Transverse colon (tissue), 4 donors: ENCODE results near the gene NFASC. TPM values are rescaled to one million over a fixed set of nuclear protein-coding genes. Genes with fewer than 3 reads are reported as not detected.

Experiments
- DNase-seq: peaks from one replicate; pipeline ENCODE4 v3.0.0-alpha.2; 2019
- H3K27ac ChIP-seq, 4 donors: fragments of 200-600 bp; sonication (generic); 2 replicates each; pipeline ENCODE4 v1.5.1; 2016 to 2018; ENCODE audit warnings: inconsistent platforms in 4 of 4
- H3K27me3 ChIP-seq: fragments of 200-600 bp; sonication (generic); 2 replicates; pipeline ENCODE4 v1.5.1; 2017; ENCODE audit warnings: inconsistent platforms
- H3K36me3 ChIP-seq, 4 donors: fragments of 200-600 bp; sonication (generic); 2 replicates each; pipeline ENCODE4 v1.5.1; 2017 to 2019; ENCODE audit warnings: inconsistent platforms in 4 of 4
- H3K4me1 ChIP-seq, 4 donors: fragments of 200-600 bp; sonication (generic); 2 replicates each; pipeline ENCODE4 v1.5.1; 2017 to 2020; ENCODE audit warnings: inconsistent platforms in 4 of 4
- H3K4me3 ChIP-seq, 4 donors: fragments of 200-600 bp; sonication (generic); 1 replicate in 1 of 4; 2 replicates in 3 of 4; pipeline versions ENCODE4 v1.5.1 to v1.6.1; 2017 to 2019; ENCODE audit warnings: inconsistent platforms in 4 of 4
- H3K9me3 ChIP-seq, 2 donors: fragments of 200-600 bp; sonication (generic); 2 replicates each; pipeline ENCODE4 v1.5.1; 2017 to 2019; ENCODE audit warnings: inconsistent platforms in 2 of 2
- EP300 ChIP-seq: sonication (generic); formaldehyde crosslinking; IDR thresholded peaks from one replicate; pipeline ENCODE4 v1.6.1; 2017; ENCODE audit warnings: antibody characterized with exemption, low read depth
- POLR2A ChIP-seq: fragments of 450-650 bp; IDR thresholded peaks from one replicate; pipeline ENCODE4 v1.6.1; 2016; ENCODE audit warnings: antibody characterized with exemption, mild to moderate bottlenecking, moderate library complexity
- POLR2AphosphoS5 ChIP-seq, 3 donors: sonication (generic); formaldehyde crosslinking; IDR thresholded peaks; one replicate each; pipeline ENCODE4 v1.6.1; 2016; ENCODE audit warnings: antibody characterized with exemption in 3 of 3
- WGBS, 2 donors: methylation state at CpG; one replicate each; pipeline ENCODE4 v1.1.5; 2018; ENCODE audit warnings: low coverage in 1 of 2; 5-methylcytosine and 5-hydroxymethylcytosine counted together
- in situ Hi-C, 4 donors: fragments of 200-750 bp; cut with MboI; loops; one replicate each; pipeline versions ENCODE4 v1.15.0 to v1.15.1; 2017; ENCODE audit warnings: low sequenced_read_pairs in 3 of 4, low pct_ligation_motif_present in 1 of 4, low pct_unique_long_range_greater_than_20kb in 1 of 4
- intact Hi-C: fragments of 100-400 bp; cut with DNase I; formaldehyde crosslinking; loops from one replicate; pipeline ENCODE4 v1.15.1; 2023; ENCODE audit warnings: low total_unique reads
- total RNA-seq, 4 donors: library from RNA; depleted of rRNA; stranded (reverse); fragments of >200 nt; gene quantifications; one replicate each; pipeline ENCODE4 v1.1.0, GENCODE V29; 2016
- TF ChIP-seq, protein P1 (sequence below), 5 experiments: fragments of 200-600 bp in 3 of 5; fragments of 450-650 bp in 2 of 5; sonication (generic) in 3 of 5; IDR thresholded peaks; 1 replicate in 2 of 5; 2 replicates in 3 of 5; pipeline ENCODE4 v1.5.1; 2016 to 2017; ENCODE audit warnings: antibody characterized with exemption in 5 of 5, inconsistent platforms in 3 of 5, mild to moderate bottlenecking in 2 of 5, moderate library complexity in 1 of 5

NFASC gene
- total RNA-seq, 4 donors from 2014 or later: 11.3 to 48.8 (median 13.4) TPM

DNA sequence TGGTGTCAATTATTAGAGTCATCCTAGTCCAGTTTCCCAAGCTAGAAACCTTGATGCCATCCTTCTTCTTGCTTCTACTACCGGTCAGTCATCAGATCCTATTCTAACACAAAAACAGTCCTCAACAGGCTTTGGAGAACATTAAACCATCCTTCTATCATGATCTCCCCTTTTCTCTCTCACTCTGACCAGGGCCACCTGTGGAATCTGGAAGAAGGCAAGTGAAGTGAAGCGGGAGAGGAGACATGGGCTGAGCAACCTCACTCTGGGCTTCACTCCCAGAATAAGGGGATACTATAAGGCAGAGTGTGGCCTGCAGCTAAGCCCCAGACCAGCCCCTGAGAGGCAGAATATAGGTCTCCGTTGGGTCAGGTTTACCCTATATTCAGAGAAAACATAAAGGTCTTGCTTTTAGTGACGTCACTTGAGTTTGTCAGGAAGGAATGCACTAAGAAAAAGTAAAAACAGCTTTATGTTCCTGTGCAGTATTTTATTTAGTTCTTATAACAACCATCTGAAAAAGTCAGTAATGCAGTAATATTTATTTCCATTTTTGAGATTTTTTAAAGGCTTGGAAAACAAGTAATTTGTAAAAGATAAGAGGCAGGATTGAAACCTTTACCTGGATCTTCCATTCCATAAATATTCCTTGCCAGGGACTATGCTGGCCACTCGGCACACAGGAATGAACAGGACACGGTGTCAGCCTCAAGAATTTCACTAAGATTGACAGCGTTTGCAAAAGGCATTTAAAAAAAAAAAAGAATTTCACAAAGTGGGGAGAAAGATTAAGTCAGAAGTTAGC is 61.3 kb downstream of the NFASC start:
- Histone ChIP-seq H3K4me3 (no peak overlapping the region), H3K9me3 (no peaks in the 10 kb centered on the region), H3K36me3 (no peaks in the 10 kb centered on the region), H3K27me3 (no peaks in the 10 kb centered on the region), H3K27ac (no peak overlapping the region), H3K4me1 (no peaks in the 10 kb centered on the region)
- no peak for TF ChIP-seq POLR2AphosphoS5 (IDR thresholded peaks at IDR 0.05)
- TF ChIP-seq, protein P1, sequence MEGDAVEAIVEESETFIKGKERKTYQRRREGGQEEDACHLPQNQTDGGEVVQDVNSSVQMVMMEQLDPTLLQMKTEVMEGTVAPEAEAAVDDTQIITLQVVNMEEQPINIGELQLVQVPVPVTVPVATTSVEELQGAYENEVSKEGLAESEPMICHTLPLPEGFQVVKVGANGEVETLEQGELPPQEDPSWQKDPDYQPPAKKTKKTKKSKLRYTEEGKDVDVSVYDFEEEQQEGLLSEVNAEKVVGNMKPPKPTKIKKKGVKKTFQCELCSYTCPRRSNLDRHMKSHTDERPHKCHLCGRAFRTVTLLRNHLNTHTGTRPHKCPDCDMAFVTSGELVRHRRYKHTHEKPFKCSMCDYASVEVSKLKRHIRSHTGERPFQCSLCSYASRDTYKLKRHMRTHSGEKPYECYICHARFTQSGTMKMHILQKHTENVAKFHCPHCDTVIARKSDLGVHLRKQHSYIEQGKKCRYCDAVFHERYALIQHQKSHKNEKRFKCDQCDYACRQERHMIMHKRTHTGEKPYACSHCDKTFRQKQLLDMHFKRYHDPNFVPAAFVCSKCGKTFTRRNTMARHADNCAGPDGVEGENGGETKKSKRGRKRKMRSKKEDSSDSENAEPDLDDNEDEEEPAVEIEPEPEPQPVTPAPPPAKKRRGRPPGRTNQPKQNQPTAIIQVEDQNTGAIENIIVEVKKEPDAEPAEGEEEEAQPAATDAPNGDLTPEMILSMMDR (IDR thresholded peaks at IDR 0.05): no peak
- TF ChIP-seq POLR2A: no peak
- no peak for TF ChIP-seq EP300
- in situ Hi-C loops: loop anchor here in 3 of 4 donors (25.0 kb wide), 2 partner anchors 120 to 370 kb away; no protein-coding TSS in a partner anchor
- intact Hi-C loops: no loop called here
- WGBS, 2 donors: 88 to 89% methylated on average over 7 of the region's 7 CpGs
- no peak for DNase-seq

GRCh38 chr1:204932573-204932909 is 61.9 kb downstream of the NFASC start:
- H3K27me3 ChIP-seq: no peaks in the 10 kb centered on the region
- no peak for DNase-seq
- in situ Hi-C loops (loop anchor here in 3 of 4 donors (25.0 kb wide), 2 partner anchors 120 to 370 kb away; no protein-coding TSS in a partner anchor), intact Hi-C loops (no loop called here)
- no peaks in the 10 kb centered on the region for H3K4me1 ChIP-seq
- TF ChIP-seq, protein P1 (IDR thresholded peaks at IDR 0.05): no peak
- TF ChIP-seq POLR2A (no peak), EP300 (no peak), POLR2AphosphoS5 (IDR thresholded peaks at IDR 0.05) (no peak)
- WGBS, 2 donors: 79 to 90% methylated on average over 6 to 7 of the region's 7 CpGs
- H3K9me3 ChIP-seq: no peaks in the 10 kb centered on the region
- H3K4me3 ChIP-seq: no peak overlapping the region
- no peak overlapping the region for H3K27ac ChIP-seq
- no peaks in the 10 kb centered on the region for H3K36me3 ChIP-seq

DNA sequence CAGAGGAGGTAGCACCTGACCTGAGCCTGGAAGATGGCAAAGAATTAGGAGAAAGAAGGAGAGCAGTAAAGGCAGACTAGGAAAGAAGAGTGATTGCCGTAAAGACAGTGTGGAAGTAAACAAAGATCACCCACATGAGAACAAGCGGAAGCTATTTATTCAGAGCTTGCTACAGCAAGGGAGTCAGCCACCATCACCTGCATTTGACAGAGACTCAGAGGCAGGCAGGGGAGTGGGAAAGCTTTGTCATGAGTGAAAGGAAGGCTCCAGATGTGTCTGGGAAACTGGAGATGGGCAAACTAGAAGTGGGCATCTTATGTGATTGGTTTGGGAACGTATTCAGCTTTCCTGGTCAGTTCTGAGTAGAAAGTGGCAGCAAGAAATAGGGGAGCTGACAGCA is 64.5 kb downstream of the NFASC start:
- no peak for TF ChIP-seq POLR2A
- TF ChIP-seq, protein P1 (IDR thresholded peaks at IDR 0.05): no peak
- no peak for TF ChIP-seq EP300
- no peak for TF ChIP-seq POLR2AphosphoS5 (IDR thresholded peaks at IDR 0.05)
- no peak for DNase-seq
- no peaks in the 10 kb centered on the region for H3K9me3 ChIP-seq
- H3K4me1 ChIP-seq: no peaks in the 10 kb centered on the region
- no peak overlapping the region for H3K4me3 ChIP-seq
- in situ Hi-C loops: loop anchor here in 3 of 4 donors (25.0 kb wide), 2 partner anchors 123 to 373 kb away; no protein-coding TSS in a partner anchor
- H3K27me3 ChIP-seq: no peaks in the 10 kb centered on the region
- intact Hi-C loops: no loop called here
- no peak overlapping the region for H3K27ac ChIP-seq
- H3K36me3 ChIP-seq: no peaks in the 10 kb centered on the region
- WGBS, 2 donors: 84 to 95% methylated on average over 3 of the region's 3 CpGs

GRCh38 chr1:204936765-204937164 is 66.1 kb downstream of the NFASC start:
- intact Hi-C loops (no loop called here), in situ Hi-C loops (loop anchor here in 3 of 4 donors (25.0 kb wide), 2 partner anchors 124 to 374 kb away; no protein-coding TSS in a partner anchor)
- no peak for DNase-seq
- no peaks in the 10 kb centered on the region for H3K36me3 ChIP-seq
- no peaks in the 10 kb centered on the region for H3K9me3 ChIP-seq
- no peaks in the 10 kb centered on the region for H3K27me3 ChIP-seq
- no peak for TF ChIP-seq EP300
- no peak for TF ChIP-seq POLR2AphosphoS5 (IDR thresholded peaks at IDR 0.05)
- TF ChIP-seq, protein P1 (IDR thresholded peaks at IDR 0.05): no peak
- TF ChIP-seq POLR2A: no peak
- no peak overlapping the region for H3K4me3 ChIP-seq
- WGBS, 2 donors: 83 to 100% methylated on average over 1 to 4 of the region's 4 CpGs
- peaks cover 0 to 4% (median 0%) of the 10 kb centered on the region in 4 donors for H3K4me1 ChIP-seq
- no peak overlapping the region for H3K27ac ChIP-seq
